HL-60/S4 treated with retinoic acid at 250 ng/mL for 4 days and 3 days (cell line): ENCODE data around the gene RNLS.
"Not testable (repeated sequence)": the region's sequence is repeated elsewhere in the genome, so short reads cannot be mapped to it uniquely, and the experiment has no call there.

Experiments
- in situ Hi-C: fragments of 300-500 bp; cut with MboI; formaldehyde crosslinking; loops from 2 replicates; pipeline ENCODE4 v1.7.0; 2022; ENCODE audit warnings: low sequenced_read_pairs

Gene RNLS

DNA sequence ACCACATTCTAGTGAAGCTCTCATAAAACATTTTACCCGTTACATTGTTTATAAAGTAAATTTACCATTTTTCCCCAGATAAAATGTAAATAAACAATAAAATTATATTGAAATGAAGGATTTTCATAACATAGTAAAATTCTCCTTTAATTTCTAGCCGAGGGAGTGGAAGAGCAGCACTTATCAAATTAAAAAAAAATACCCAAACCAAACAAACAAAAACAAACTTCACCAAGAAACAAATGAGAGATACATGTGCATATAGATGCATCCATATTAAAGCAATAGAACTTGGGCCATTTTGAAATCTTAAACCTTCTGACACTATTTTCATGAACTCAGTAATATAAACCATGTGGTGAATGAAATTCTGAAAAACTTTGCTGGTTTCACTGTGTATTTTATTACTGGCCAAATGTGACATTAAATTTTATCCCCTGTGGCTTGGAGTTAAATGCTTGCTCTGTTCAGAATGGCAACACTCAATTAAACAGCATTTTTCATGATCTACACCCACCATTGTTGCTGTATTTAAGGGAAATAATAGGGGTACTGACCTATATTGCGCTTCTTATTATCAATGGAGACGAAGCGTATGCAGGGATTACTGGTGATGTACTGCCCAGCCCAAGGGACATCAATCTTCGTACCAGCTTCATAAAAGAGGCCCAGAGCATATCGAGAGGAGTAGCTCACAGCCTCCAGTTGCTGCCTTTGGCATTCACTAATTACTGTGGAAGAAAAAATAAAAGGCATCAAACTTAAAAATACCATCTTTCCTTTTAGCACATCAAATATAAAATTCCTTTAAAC, 220.9 kb downstream of the RNLS start:
- in situ Hi-C loops: no loop called here

DNA sequence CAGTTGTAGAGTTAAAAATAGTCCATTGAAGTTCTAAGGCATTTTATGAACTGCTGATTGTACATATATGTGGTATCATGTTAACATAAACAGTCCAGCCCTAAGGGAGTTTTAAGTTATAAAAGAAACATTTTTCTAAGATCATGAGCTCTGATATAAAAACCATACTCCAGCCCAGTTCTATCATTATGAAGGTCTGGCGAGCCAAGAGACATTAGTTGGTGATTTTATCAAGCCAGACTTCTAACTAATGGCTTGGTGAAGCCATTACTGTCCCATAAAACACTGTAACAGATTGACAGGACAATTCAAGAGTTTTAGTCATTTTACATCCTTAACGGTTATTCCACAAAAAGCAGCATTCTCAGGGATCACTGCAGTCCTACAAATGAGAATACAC, 221.6 kb downstream of the RNLS start:
- in situ Hi-C loops: no loop called here

- in situ Hi-C loops: not testable (repeated sequence)
Observed at GRCh38 chr10:88355750-88356149, 227.4 kb downstream of the RNLS start.

DNA sequence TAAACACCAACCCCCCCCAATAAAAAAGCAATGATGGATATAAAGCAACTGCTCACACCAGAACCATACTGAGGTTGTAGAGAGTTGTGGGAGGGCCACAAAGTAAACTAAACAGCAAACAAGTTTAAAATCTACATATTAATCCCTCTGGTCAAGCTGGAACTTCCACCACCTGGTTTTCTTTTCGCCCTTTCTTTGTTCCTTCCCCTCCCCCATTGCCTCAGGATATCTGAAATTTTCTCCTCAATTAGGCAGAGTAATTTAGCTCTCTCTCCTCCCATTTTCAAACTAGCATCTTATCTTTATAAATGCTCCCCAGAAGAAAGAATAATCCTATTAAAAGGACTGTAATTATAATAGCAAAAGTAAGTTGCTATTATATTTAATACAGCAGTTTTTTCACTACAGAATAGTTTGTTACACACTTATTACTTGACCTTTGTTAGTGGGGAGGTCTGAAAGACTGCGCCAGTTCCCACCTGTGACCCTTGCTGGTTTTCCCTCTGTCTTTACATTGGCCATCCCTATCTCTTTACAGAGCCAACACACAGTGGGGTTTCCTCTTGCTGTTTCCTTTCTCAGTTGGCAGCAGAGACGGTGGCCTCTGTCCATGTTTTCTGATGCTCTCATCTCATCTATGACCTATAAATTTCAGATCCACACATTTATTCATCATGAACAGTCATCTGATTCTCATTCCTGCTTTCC, 235.4 kb downstream of the RNLS start:
- in situ Hi-C loops: no loop called here

- in situ Hi-C loops: no loop called here
Observed at GRCh38 chr10:88347022-88347421, 236.1 kb downstream of the RNLS start.

DNA sequence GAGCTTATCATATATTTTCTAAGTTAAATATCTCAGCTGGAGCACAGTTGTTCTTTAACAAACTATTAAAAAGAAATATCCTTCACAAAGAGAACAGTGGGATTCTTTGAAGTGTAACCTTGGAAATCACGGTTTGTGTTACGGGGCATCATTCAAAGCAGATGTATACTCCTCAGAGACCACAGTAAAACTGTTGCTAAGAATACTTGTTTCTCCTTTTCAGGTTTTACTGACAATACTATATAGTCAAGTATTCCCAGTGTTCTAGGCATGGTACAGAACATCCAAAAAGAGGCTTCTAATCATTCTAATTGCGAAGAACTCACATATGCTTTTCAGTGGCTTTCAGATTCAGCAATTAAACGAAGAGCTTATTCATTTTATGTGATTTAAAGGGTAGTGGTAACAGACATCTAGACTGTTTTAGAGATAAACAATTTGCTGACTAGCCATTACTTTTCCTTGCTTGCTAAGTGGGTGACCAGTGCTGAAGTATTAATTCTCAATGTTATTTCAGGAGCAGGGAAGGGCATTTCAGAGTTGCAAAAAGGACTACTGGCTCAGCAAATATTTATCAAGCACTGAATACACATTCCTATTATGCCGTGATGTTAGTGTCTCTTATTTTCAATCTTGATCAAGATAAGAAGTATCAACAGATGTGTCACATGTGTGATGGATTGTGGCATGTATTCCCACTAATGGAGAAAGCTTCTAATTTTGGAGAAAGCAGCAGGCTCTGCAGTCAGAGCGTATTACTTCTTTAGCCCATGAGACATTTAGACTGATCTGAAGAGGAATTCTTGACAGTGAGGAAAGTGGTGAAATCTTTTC, 236.8 kb downstream of the RNLS start:
- in situ Hi-C loops: no loop called here

- in situ Hi-C loops: no loop called here
Observed at GRCh38 chr10:88343761-88344484, 239.2 kb downstream of the RNLS start.

- in situ Hi-C loops: no loop called here
Observed at GRCh38 chr10:88342733-88343310, 240.3 kb downstream of the RNLS start.

DNA sequence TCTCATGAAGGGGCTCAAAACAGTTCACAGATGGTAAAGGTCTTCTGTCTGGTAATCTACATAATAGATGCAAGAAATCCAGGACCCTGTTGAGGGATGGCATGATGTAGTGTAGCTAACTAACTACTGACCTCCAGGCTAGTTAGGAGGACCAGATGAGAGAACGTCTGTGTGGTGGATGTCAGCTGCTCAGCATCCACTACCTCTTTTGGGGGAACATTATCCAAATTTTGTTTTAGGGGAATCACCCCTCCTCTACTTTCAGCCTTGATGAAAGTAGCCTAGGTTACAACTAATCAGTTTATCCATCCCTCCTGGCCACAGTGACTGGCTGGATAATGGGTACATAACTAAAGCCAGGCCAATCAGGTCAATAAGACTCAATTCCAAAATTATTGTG, 246.0 kb downstream of the RNLS start:
- in situ Hi-C loops: no loop called here

GRCh38 chr10:88336334-88336733, 246.8 kb downstream of the RNLS start:
- in situ Hi-C loops: no loop called here

- in situ Hi-C loops: no loop called here
Observed at GRCh38 chr10:88333248-88333630, 249.9 kb downstream of the RNLS start.

GRCh38 chr10:88332503-88333247, 250.4 kb downstream of the RNLS start:
- in situ Hi-C loops: no loop called here

DNA sequence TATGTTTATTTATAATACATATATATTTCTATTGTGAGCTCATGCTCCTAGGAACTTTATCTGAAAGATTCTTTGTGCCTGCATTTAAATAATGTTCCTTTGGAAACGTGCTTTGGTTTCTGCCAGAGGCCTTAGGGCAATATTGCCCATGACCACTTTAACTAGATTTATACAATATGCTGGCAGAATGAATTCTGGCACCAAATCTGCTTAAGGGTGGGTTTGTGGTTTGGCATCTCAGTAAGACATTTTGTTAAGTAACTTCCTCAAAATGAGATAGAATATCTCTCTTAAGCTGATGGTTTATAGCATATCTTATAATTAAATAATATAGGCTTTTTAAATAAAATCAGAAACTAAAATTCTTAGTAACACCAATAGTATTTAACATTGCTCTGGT, 252.9 kb downstream of the RNLS start:
- in situ Hi-C loops: no loop called here

- in situ Hi-C loops: no loop called here
Observed at GRCh38 chr10:88322324-88323063, 260.6 kb downstream of the RNLS start.

- in situ Hi-C loops: no loop called here
Observed at GRCh38 chr10:88319960-88320517, 263.1 kb downstream of the RNLS start.

DNA sequence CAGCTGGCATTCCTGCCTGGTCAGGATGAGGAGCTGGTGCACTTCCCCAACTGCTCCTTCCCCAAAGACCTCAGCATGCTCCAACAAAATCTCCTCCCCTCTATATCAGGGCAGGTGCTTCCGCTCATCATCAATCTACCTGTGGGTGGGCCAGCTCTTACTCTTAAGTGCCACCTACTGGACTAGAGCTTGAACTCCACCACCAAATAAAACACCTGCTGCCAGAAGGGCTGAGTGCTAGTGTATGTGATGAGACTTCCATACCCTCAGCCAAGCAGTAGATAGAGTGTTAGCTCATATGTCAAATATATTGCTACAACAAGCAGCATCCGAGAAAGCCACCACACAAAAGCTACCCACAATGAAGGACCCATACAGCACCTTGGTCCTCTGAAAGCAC, 264.3 kb downstream of the RNLS start:
- in situ Hi-C loops: no loop called here

GRCh38 chr10:88317099-88317498, 266.0 kb downstream of the RNLS start:
- in situ Hi-C loops: no loop called here

DNA sequence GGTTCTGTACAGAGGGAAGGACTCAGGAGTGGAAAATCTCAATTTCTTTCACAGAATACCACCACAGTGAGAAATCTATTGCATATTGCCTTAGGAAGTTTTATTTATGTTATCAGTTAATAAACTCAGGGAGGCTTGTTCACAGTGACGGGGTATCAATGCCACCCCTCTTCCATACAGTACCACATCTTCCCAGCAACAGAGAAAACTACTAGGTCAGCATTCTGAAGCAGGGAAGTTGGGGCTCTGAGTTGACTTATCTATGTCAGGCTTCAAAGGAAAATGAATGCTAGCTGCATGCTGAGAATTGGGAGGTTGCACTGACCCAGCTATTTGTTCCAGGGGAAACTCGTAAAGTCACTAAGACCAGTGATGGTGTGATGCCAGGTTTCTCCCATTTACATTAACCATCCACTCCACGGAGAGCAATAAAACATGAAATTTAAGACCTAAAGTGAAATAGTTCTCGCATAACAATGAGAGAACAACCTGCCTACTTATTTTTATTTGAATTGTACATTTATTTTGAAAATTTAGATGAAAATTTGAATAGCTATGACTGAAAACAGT, 266.7 kb downstream of the RNLS start:
- in situ Hi-C loops: no loop called here

DNA sequence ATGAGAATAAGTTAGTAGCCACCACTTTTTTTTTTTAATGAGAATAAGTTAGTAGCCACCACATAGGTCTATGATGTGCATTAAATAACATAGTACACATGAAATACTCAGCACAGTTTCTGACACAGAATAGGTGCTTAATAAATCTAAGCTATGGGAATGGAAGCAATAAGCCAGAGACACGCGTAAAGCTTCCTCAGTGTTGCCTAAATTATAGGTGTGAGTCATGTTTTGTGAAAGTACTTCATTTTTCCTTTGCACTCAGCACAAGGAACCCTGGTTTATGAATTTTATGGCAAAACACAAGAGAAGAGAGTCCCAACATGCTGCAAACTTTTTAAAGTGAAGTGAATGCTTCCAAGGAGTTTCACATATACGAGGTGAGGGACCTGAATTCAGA, 267.4 kb downstream of the RNLS start:
- in situ Hi-C loops: no loop called here
